HG02938 (cell line): ENCODE data around the gene DOCK6.

ENCODE experiments used
- ATAC-seq: cut with Tn5 transposase; IDR thresholded peaks from one replicate; pipeline ENCODE4 v1.9.1; 2021; ENCODE audit warnings: mild to moderate bottlenecking, moderate library complexity; ENCODE audit not compliant: unreplicated experiment

Gene DOCK6

DNA sequence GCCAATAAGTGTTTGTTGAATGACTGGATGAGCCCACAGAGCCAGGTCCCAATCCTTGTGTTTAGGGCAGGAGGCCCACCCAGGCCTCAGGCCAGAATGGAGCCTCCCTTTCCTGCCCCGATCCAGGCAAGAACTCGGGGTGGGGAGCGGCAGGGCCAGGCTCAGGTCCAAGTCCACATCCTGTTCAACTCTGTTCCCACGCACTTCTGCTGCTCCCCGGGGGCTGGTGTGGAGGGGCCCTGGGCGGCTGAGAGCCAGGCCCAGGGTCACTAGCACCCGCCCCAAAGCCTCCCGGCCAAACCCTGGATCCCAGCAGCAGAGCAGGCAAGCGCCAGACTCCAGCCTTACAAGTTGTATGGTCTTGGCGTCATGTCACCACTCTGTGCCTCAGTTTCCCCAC is 14.9 kb downstream of the DOCK6 start:
- no peak for ATAC-seq

DNA sequence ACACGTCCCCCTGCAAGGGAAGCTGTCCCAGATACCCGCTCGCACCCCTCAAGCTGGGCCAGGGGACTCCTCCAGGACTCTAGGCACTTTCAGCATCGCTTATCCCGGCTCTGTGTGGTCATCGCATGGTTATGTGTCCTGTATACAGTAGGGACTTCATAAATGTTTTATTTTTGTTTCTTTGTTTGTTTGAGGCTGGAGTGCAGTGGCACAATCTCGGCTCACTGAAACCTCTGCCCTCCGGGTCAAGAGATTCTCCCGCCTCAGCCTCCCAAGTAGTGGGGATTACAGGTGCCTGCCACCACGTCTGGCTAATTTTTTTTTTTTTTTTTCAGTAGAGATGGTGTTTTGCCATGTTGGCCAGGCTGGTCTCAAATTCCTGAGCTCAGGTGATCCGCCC is 15.4 kb downstream of the DOCK6 start:
- no peak for ATAC-seq

DNA sequence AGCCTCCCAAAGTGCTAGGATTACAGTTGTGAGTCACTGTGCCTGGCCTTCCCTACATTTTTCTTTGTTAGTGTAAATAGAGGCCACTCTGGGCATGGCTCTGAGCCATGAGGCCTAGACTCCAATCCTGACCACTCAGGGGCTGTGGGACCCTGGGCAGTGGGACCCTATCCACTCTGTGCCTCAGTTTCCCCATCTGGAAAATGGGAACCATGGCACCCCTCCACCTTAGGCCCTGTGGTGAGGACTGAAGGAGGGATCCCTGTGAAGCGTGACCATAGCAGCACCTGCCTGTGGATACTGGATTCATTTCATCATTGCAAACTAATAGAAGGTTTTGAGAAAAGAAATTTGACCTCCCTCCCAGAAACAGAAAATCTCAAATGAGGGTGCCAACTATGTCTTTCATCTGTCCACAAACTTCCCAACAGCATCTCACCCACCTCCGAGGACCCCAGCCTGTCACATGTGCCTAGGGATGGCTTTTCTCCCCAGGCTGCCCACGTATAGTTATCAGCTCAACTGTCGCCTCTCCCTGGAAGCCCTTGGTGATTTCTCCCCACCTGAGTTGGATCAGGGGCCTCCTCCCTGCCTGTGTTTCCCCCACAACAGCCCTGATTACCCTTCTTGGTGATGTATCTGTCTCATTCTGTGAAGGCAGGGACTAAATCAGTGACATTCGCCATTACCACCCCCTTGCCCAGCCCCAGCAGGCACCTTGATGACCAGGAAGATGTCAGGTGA is 17.3 kb downstream of the DOCK6 start:
- ATAC-seq, result no peak

DNA sequence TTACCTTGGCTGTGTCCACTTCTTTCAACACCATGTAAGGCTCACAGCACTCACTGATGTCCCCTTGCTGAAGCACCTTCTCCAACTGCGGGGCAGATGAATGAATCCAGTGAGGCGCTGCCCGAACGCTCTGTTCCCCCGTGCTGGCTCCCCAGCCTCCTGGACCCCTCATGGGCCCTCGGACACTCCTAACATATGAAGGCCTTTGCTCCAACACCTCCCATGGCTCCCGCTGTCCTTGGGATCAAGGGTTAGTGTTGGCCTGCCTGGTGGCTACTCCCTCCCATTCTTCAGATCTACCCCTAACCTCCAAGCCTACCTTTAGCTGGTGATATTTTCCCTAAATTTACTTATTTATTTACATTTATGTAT is 18.5 kb downstream of the DOCK6 start:
- no peak for ATAC-seq

DNA sequence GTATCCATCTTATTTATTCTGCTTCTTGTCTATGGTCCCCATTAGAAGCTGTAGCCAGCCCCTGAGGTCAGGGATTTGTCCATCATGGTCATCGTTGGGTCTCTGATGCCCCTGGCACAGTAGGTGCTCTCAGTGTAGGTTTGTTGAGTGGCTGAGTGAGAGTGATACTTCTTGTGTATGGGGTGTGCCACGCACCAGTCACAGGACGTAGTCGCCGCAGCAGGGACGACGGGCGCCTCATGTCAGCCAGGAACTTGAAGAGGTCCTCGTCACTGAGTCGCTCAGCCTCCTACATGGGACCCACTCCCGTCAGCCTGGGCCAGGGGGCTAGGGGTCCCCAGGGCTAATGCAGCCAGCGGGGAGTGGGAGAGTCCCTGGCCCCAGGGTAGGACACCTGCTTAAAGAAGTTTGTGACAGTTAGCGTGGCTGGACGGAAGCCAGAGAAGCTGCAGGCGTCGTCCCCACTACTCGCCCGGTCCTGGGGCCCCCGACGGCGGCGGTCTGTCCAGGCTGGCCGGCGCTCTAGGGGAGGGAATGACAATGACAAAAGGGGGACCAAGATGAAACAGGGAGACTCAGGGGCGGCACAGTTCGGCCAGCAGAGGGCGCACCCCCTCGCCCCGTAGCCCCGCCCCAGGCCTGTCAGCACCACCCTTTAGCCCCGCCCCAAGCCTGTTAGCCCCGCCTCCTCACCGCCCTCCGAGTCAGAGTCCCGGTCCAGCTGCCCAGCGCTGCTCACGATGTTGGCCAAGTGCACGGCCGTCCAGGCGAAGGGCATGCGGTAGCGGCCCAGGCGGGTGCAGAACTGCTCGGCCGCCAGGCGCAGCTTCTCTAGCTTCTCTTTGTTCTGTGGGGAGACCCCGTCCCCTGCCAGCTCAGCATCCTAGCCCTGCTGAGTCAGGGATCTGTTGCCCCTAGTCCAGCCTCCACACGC is 19.2 kb downstream of the DOCK6 start:
- ATAC-seq, result no peak

DNA sequence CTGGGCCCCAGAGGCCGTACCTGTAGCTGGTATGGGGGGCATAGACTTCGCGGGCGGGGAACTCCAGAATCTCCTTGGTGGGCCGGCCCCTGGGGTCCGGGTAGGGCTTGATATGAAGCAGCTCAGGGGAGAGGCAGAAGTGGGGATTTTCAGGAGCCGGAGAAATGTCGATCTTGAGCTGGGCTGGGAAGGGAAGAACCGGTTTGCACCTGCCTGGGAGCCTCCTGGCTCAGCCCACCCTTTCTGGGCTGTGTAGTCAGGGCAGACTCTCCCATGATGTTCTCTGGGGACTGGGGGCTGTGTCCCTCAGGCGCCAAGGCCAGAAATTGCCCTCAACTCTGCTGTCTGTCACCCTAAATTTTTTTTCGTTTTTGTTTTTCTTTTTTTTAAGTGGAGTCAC is 20.3 kb downstream of the DOCK6 start:
- ATAC-seq, result no peak

DNA sequence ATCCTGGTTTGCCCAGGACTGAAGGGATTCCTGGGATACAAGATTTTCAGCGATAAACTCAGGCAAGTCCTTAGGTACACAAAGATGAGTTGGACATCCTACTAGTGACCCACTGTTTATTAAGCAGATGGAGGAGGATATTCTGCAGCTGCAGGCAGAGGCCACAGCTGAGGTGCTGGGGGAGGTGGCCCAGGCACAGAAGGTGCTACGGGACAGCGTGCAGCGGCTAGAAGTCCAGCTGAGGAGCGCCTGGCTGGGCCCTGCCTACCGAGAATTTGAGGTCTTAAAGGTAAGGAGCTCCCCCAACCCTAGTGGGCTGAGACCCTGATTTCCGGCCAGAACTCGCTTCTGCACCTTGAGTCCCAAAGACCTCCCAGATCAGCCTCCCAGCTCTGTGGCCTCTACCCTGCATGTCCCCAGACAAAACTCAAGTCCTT is 22.3 kb downstream of the DOCK6 start:
- ATAC-seq, result no peak

DNA sequence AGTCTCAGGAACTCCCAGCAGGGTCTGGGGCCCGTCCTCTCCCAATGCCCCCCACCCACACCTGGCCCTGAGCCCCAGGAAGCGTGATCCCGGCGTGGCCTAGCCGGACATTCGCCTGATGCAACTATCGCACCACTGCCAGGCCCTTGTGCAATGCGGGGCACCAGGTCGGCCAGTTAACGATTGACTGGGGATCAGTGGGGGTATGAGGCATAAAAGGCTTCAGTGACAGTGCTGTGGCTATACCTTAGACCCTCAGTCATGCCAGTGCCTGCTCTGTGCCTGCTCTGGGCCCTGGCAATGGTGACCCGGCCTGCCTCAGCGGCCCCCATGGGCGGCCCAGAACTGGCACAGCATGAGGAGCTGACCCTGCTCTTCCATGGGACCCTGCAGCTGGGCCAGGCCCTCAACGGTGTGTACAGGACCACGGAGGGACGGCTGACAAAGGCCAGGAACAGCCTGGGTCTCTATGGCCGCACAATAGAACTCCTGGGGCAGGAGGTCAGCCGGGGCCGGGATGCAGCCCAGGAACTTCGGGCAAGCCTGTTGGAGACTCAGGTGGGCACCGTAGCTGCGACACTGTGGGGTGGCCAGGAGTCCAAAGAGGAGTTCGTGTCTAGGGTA is 22.8 kb downstream of the DOCK6 start, which contains the start of gene ANGPTL8:
Gene ANGPTL8, plus strand, starts transcription at position 243 of the 624 bp plus-strand sequence. Its CDS starts 19 bp downstream, at position 262.
- ATAC-seq, result no peak

DNA sequence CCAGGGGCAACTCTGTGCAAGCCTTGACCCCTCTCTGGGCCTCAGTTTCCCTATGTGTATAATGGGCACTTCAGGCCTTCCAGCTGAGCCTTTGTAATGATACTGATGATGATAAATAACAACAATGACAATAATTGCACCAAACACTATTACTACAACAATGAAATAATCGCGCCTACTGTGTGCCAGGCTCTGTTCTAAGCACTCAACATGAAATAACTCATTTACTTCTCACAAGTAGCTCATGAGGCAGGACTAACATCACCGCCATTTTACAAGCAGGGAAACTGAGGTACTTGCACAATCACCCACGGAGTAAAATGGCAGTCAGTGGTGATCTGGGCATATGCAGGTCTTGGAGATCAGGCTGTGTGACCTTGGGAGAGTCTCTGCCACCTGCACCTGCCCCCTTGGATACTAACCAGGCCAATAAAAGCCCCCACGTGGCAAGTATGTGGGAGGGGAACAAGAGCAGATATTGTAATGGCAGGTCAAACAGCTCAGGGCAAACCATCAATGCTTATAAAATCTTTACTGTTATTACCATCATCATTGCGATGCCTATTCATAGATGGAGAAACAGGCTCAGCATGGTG is 23.4 kb downstream of the DOCK6 start:
- no peak for ATAC-seq

DNA sequence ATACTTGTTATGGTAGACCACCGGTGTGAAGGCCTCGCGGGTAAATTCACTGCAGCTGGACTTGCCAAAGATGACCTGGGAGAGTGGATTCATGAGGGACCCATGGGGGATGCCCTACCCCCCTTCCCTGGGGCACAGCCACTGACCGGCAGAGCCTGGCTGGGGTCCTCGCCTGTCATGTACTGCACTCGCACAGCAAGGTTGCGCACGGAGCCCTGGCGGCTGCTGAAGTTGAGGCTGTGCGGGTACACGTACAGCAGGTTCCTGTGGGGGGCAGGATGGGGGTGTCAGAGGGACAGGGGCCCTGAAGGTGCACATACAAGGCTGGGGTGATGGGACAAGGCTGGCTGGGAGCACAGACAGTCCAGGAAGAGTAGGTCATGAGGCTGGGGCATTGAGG is 24.3 kb downstream of the DOCK6 start:
- ATAC-seq, result no peak

DNA sequence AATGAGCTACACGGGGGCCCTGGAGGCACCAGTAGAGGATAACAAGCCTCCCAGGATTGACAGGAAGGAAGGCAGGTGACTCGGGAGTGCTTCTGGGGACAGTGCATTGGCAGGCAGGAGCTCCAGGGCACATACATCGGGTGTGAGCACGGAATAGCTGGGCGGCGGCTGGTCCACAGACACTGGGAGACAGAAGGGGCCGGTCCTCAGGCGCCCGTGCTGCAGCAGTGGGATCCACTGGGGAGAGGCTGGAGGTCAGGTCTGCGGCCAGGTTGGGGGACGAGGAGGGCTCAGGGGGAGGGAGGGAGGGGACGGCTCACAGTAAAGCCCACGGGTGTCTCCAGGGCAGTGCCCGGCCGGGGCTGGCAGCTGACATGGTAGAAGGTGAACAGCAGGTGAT is 25.0 kb downstream of the DOCK6 start:
- ATAC-seq, result no peak

DNA sequence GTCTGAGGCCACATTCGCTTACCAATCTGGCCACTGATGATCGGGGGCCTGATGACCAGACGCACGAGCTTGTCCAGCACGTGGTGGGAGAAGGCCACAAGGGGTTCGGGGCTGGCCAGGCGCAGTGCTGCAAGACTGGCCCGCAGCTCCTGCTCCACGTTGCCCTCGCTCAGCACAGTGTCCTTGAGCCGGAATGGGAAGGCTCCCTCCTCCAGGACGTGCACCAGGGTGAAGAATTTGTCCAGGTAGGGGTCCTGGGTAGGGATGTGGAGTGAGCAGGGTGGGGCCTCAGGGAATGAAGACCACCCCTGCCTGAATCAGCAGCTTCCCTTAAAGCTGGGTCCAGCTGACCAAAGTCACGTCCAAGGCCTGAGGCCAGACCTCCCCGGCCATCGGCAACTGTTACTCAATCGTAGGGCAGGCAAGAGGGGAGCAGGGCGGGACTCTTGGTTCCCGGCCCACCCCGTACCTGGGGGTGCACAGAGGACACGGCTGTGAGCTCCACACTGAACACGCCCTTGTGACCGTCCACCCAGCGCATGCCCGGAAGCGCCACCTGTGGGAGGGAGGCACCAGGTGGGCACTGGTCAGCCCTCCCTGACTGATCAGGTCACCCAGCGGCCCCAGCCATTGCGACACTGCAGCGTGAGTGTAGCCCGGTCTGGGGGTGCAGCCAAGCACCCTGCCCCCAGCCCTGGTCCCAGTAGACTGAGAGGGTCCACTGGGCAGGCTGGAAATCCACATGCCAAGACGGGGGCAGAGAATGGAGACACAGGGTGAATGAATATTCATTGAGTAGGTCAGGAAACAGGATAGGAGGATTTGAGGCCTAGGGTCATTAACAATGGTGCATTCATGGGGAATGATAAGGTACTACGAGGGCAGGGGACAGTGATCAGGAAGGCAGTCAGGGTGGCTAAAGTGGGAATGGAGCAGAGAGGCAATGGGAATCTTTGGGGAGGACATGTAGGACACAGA is 25.7 kb downstream of the DOCK6 start:
- ATAC-seq, result no peak

DNA sequence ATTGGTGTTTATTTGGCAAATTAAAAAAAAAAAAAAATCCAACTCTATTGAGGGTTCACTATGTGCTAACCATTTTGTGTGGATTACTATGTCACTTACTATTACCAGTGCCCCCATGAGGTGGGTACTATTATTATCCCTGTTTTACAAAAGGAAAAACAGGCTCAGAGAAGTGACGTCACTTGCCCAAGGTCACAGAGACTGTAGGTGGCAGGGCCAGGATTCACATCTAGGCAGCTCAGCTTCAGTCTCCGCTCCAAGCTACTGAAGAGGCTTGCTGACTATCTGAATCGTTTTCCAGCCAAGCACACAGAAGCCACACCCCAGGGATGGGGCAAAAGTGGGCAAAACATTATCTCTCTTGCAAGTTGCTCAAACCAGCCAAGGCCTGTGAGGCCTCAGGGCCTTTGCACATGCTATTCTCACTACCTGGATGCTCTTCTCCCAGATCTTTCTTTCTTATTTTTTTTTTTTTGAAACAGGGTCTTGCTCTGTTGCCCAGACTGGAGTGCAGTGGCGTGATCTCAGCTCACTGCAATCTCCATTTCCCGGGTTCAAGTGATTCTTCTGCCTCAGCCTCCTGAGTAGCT is 27.7 kb downstream of the DOCK6 start:
- ATAC-seq, result no peak

DNA sequence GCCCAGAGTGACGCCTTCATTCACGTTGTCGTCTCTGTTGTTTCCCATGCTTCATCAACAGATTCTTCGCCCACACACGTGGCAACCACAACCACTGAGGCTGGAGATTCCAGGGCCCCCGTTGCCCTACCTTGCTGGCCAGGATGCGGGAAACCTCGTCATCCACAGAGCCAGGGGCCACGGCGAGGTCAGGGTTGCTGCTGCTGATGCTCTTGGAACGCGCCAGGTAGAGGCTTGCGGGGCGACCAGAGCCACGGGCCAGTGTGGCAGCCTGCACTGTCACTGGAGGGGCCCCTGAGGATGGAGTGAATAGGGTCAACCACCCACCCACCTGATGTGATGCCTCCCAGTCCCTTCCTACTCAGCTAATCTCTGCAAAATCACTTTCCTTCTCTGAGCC is 29.3 kb downstream of the DOCK6 start:
- ATAC-seq, result no peak

DNA sequence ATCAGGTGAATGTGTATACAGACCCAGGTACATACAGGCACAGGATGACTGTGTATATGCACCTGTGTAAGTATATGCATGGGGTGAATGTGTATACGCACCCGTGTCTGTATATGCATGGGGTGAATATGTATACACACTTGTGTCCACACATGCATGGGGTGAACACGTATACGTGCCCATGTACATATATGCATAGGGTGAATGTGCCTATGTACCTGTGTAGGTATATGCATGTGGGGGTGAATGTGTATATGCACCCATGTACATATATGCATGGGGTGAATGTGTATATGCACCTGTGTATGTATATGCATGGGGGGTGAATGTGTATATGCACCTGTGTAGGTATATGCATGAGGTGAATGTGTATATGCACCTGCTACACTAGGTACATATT is 29.8 kb downstream of the DOCK6 start:
- no peak for ATAC-seq

DNA sequence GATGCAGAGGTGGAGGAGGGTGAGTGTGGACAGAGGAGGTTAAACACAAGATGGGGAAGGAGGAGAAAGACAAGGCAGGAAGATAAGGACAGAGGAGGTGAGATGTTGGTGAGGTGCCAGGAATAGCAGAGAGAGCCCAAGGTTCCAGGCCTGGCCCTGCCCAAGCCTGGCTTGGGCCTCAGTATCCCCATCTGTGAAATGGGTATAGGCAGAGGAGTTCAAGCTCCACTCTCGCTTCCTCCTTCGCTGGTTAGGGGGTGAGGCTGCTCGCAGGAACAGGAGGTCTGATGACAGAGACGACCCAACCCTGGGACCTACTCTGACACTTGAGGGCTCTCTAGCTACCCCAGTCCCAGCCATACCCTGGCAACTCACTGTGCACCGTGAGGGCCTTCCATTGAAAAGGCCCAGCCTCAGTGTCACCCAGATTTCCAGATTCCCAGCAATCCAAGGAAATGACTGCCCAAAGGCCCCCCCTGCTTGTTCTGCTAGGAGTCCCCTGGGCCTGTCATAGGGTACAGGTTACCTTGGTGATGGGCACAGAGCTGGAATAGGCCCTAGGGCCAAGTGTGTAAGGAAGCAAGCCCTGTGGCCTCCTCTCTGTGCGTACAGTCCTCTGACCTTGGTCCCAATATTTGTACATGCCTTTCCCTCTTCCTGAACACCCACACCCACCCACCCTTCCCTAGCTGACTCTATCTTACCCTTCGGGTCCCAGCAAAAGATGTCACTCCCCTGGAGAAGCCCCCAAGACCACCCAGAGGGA is 31.5 kb downstream of the DOCK6 start:
- no peak for ATAC-seq

DNA sequence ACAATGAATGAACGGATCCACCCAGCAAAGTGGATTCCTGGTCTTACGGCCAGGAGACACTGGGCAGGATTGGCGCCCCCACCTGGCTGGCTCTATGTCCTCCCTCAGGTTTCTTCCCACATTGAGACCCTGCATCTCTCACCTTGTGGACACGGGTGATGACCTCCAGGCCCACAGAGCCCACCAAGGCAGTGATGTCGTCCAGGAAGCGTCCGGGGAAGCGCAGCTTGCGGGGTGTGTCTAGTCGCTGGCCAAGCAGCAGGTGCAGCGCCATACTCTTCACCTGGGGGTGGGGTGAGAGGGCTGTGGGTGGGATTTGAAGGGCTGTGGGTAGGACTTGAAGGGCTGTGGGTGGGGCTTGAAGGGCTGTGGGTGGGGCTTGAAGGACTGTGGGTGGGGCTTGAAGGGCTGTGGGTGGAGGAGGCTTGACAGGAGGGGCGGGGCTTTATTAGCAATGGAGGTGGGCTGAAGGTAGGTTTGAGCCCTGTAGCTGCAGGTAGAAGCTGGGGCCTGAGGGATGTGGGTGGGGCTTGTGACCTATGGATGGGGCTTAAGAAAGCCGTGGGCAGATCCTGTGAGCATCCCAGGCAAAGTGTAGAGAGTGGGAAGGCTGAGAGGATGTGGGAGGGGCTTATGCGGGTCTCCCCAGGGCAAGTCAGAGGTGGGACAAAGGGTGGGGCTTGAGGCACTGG is 35.0 kb downstream of the DOCK6 start:
- ATAC-seq, result no peak

DNA sequence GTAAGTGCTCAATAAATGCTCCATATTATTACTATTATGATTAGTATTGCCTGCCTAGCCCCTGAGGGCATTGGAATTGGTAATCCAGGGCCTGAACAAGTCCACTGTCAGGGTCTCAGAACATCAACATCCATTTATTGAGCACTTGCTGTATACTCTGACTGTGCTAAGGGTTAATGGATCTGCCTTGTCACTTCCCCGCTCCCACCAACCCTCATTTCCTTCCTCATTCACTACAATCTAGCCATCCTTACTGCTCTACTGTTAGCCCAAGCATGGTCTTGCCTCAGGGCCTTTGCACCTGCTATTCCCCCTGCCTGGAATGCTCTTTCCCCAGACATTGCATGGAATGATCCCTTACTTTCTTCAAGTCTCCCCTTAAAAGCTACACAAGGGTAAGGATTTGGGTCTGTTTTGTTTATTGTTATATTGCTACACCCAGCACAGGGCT is 35.6 kb downstream of the DOCK6 start:
- ATAC-seq, result no peak
